Gastroesophageal sphincter (tissue), 3 donors: ENCODE results near the gene UBE2I.

Experiments used
- EP300 ChIP-seq: sonication (generic); formaldehyde crosslinking; IDR thresholded peaks from one replicate; pipeline ENCODE4 v1.6.1; 2017; ENCODE audit warnings: antibody characterized with exemption, mild to moderate bottlenecking
- POLR2A ChIP-seq, 2 donors: fragments of 450-650 bp; IDR thresholded peaks; one replicate each; pipeline ENCODE4 v1.6.1; 2017; ENCODE audit warnings: antibody characterized with exemption in 2 of 2, mild to moderate bottlenecking in 2 of 2, moderate library complexity in 1 of 2
- POLR2AphosphoS5 ChIP-seq: sonication (generic); formaldehyde crosslinking; IDR thresholded peaks from one replicate; pipeline ENCODE4 v1.6.1; 2017; ENCODE audit warnings: antibody characterized with exemption
- TF ChIP-seq, protein P1 (sequence below), 4 experiments: fragments of 200-600 bp in 2 of 4; fragments of 450-650 bp in 2 of 4; sonication (generic) in 1 of 4; IDR thresholded peaks; one replicate each; pipeline ENCODE4 v1.5.1; 2017 to 2019; ENCODE audit warnings: antibody characterized with exemption in 4 of 4, mild to moderate bottlenecking in 2 of 4, moderate library complexity in 2 of 4

GRCh38 chr16:1371054-1371978 lies 61.9 kb downstream of the UBE2I start:
- no peak for TF ChIP-seq POLR2AphosphoS5
- TF ChIP-seq, protein P1, sequence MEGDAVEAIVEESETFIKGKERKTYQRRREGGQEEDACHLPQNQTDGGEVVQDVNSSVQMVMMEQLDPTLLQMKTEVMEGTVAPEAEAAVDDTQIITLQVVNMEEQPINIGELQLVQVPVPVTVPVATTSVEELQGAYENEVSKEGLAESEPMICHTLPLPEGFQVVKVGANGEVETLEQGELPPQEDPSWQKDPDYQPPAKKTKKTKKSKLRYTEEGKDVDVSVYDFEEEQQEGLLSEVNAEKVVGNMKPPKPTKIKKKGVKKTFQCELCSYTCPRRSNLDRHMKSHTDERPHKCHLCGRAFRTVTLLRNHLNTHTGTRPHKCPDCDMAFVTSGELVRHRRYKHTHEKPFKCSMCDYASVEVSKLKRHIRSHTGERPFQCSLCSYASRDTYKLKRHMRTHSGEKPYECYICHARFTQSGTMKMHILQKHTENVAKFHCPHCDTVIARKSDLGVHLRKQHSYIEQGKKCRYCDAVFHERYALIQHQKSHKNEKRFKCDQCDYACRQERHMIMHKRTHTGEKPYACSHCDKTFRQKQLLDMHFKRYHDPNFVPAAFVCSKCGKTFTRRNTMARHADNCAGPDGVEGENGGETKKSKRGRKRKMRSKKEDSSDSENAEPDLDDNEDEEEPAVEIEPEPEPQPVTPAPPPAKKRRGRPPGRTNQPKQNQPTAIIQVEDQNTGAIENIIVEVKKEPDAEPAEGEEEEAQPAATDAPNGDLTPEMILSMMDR (IDR thresholded peaks at IDR 0.05) = no peak
- no peak for TF ChIP-seq POLR2A (IDR thresholded peaks at IDR 0.05)
- no peak for TF ChIP-seq EP300
